SW 1271 (cell line): Measurements from ENCODE around the gene LINS1.

Source experiments
- DNase-seq, 2 experiments: peaks; one replicate each; lab custom pipeline; 2025; lab: John Stamatoyannopoulos, UW

Gene LINS1

DNA sequence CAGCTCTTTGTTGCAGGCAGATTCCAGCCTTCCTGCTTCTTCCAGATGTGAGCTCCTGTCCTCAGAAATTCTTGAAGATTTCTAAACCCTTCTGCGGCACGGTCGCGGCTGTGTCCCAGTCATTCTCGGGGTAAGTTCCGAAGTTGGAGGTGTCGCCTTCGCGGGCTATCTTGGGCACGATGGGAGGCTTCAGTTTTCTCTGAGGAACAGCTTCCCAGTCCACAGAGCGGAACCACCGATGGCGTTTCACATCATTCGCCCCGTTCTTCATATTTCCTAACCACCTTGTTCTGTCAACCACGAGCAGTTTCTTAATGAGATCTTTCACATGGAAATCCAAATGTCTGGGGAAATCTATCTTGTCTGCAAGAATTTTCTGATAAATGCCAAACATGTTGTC lies 48.5 kb downstream of the LINS1 start:
- DNase-seq, result no peak

GRCh38 chr15:100547961-100548360 lies 54.0 kb downstream of the LINS1 start:
- no peak for DNase-seq

DNA sequence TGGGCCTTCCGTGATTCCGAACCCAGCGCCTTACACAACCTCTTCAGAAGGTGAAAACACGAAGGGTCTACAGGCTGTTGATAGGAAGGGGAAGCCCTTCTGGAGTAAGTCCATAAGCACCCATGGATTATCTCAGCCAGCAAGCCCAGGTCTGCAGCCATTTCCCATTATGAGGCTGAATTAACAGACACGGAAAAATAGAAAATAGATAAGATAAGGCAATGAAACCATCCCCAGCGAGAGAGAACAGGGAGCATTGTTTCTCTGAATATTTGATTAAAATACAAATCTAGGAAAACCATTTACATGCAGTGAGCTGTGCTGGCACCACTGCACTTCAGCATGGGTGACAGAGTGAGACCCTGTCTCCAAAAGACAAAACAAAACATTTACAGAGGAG lies 57.0 kb downstream of the LINS1 start:
- no peak for DNase-seq

- DNase-seq, result no peak
Observed at GRCh38 chr15:100544338-100544841, 57.6 kb downstream of the LINS1 start.

DNA sequence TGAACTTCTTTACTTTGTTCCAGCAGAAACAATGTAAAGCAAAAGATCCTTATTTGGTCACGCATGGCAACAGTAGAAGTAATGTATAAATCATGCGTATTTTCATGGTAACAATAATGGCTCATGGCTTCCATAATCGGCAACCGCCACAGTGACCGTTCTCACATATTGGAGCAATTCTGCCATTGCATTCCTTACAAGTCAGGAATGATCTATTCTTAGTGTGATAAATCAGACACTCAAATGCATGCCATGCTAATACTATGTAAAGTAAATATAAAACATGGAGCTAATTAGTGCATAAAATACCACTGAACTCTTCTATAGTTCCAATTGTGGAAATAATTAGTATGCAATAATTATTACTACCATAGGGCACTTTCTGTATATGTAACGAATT lies 59.7 kb downstream of the LINS1 start:
- no peak for DNase-seq

GRCh38 chr15:100537331-100537730 lies 64.7 kb downstream of the LINS1 start:
- DNase-seq, result no peak

DNA sequence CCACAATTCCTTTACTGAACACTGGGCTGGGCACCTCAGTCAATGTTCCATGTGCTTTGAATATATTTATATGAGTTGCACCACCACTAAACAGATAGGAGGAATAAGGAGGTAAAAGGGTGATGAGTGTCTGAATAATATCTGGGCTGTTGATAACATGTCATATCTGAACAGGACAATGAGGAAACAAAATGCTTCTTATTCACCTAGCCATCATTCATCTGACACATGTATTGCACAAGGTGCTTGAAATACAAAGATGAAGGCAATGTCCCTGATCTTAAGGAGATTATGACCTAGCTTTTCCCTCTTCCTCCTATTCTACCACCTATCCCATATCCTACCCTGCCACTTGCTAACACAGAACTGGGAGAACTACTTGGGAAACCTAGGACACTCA lies 65.3 kb downstream of the LINS1 start:
- no peak for DNase-seq

GRCh38 chr15:100533886-100534285 lies 68.1 kb downstream of the LINS1 start:
- no peak for DNase-seq

DNA sequence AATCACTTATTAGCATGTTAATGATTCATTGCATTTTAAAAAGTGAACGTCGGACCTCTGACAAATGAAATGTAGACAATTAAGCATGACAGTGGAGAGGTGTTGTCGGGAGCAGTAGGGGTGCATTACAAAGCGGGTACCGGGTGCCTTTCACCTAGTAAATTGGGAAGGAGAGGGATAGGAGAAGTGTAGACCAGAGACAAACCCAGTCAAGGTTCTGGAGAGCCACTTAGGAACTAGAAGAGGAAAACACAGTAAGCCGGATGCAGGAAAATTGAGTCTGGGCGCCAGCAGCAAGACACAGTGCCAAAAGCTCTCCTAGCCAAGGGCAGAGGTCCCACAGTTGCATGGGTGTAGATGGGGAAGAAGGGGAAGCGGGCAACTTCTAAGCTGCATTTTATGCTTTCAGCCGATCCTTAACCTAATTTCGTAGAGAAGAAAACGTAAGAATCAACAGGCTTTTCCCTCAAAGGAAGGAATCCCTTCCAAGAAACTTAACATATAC lies 70.1 kb downstream of the LINS1 start:
- no peak for DNase-seq

GRCh38 chr15:100531204-100531603 lies 70.8 kb downstream of the LINS1 start:
- DNase-seq, result no peak

GRCh38 chr15:100529556-100529955 lies 72.4 kb downstream of the LINS1 start:
- DNase-seq, result no peak

DNA sequence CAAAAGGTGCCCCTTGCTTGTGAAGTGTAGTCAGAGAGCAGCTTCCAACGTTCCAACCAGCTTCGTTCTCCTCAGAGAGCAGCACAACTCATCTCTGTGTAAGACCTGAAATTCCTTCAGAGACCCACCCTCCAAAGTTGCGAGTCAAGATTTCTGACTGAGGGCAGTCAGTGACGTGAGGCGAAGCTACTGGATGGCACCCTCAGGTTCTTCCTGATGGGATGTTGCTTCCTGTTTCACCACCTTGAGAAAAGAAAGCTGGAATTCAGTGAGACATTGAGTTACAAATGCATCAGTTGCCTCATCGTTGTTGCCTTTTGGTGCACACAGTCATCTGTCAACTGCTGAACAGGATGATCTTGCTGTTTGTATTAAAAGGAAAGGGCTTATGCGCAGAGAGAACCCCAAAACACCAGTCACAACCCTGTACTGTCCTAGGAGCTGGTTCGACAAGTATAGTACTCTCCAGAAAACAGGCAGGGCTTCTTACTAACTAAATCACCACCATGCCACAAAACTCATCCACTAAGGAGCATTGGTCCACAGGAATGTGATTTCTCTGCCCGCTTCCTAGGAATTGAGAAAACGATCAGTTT lies 73.1 kb downstream of the LINS1 start, which contains the start of gene CERS3:
Gene CERS3 (minus strand): TSS at position 118 of the 596 bp plus-strand sequence. CDS start 27,101 bp downstream, outside the sequence.
- DNase-seq, result no peak

DNA sequence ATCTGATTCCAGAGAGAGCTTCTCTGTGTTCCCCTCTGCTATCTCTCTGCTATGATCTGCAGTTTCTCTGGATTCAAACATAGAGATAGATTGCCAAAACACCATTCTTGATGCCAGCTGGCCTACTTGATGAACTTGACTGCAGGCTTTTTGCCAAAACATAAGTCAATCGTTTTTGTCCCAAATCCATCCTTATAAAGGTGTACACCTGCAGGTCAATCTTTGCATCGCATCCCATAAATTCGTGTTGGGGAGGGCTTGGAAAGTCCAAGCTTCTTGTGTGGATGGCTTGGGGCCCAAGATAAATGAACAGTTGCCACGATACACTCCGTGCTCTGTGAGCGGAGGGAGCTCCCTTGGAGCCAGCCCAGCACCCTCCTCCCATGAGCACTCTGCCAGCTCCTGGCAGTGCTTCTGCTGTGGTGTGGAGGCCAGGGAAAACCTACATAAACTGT lies 75.9 kb downstream of the LINS1 start:
- DNase-seq, result no peak

DNA sequence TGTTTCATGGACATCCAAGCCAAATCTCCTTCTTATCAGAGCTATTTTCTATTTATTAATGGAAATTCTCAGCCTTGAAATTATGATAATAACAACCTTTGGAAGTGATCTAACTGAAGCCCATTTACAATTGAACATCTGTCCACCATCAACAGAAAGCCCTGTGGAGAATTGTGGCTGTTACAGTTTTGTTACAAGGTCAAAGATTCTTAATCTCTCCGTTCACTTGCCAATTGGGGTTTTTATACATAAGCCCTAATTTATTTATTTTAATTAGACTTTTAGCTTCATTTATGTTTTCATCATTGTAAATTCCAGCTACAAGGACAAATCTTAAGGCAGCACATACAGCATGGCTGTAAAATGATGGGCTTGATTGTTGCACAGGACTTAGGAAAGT lies 76.5 kb downstream of the LINS1 start:
- no peak for DNase-seq

DNA sequence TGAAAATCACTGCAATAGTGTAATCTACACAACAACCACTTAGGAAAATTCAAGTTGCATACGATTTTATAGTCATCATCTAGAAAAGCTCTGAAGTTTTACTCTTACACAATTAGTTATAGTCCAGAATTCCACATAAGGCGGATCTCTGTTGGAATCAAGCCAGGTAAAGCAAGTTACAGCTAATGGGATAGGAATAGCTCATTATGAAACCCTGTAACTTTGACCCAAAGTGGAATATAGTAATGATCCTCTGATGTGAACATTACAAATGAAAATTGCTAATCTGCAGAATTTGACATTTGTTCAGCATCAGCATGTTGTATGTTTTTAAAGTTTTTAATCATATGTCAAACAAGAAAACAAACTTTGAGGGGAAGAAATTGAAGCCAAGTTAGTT lies 77.7 kb downstream of the LINS1 start:
- no peak for DNase-seq

DNA sequence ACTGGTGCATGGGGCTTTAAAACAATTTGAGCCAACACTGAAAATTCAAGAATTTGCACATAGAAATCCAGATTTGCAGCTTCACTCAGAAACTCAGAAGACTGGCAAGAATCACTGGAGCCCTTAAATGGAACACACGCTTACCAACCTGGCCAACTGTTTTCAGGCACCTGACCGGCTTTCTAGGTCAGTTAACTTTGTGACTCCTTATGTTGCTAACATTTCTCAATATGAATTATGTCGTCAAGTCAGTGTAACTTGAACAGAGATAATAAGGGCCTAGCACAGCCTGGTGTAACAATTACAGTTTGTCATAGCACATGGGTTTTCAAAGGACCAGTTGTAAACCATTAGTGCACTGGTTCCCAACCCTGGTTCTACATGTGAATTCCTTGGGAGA lies 80.1 kb downstream of the LINS1 start:
- DNase-seq, result no peak

- no peak for DNase-seq
Observed at GRCh38 chr15:100520132-100520921, 81.7 kb downstream of the LINS1 start.

DNA sequence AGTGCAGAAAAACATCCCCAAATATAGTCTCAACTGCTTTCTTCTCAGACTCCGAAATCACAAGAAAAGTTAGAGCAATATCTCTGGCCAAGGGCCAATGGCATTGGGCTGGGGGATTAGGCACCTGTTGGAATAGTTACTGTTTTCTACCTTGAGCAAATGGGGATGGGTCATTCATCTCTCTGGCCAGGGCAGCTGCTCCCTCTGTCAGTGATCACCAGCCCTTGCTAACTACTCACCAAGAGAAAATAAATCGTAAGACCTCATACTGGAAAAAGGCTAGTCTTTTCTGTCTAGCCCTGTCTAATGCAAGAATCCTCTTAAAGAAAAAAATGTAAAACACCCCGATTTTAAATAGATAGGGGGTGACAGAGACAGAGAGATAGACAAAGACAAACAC lies 84.1 kb downstream of the LINS1 start:
- no peak for DNase-seq
